ENCODE data around the gene TRIB2. TPM values are rescaled to one million over a fixed set of nuclear protein-coding genes. Genes with fewer than 3 reads are reported as not detected.
A peak's percentile ranks its signal among the peaks of the same experiment; 100 is the strongest.

Gene TRIB2
- total and polyA plus RNA-seq, 4 donors, result 6.7 to 27.8 (median 12.3) TPM

- H3K9me3 ChIP-seq (ENCODE audit: control insufficient read depth in 4 of 4, low read length in 3 of 4), result no peaks in the 10 kb centered on the region
- no peak for TF ChIP-seq SP1 (IDR thresholded peaks at IDR 0.05)
- TF ChIP-seq YY1 (IDR thresholded peaks at IDR 0.05), result no peak
- no peak for TF ChIP-seq GABPA (IDR thresholded peaks at IDR 0.05 in 1 of 2, conservative IDR thresholded peaks at IDR 0.05 in 1 of 2)
- no peak for TF ChIP-seq FOXA1 (IDR thresholded peaks at IDR 0.05)
- TF ChIP-seq RXRA (IDR thresholded peaks at IDR 0.05), result no peak
- TF ChIP-seq HNF4A (conservative IDR thresholded peaks at IDR 0.05), result no peak
- no peak for TF ChIP-seq ATF3 (IDR thresholded peaks at IDR 0.05)
- no peak for TF ChIP-seq EGR1 (IDR thresholded peaks at IDR 0.05; ENCODE audit: low read depth in 2 of 2)
- 85% methylated on average over 2 of the region's 2 CpGs for WGBS
- no peak for DNase-seq (ENCODE audit: low spot score)
- H3K27ac ChIP-seq (ENCODE audit: low read depth in 1 of 2, low read length in 2 of 2), result peak overlapping the region; percentile 83 to 94
- H3K36me3 ChIP-seq (ENCODE audit: control insufficient read depth in 4 of 4, insufficient read depth in 3 of 4, low read depth in 1 of 4, low read length in 3 of 4), result no peaks in the 10 kb centered on the region
- H3K4me3 ChIP-seq (ENCODE audit: low read depth in 1 of 3, low read length in 3 of 3), result no peak overlapping the region
- H3K9ac ChIP-seq (ENCODE audit: low read depth in 1 of 2, low read length in 2 of 2), result no peak overlapping the region
- peaks cover 4 to 34% (median 18%) of the 10 kb centered on the region in 4 donors for H3K4me1 ChIP-seq (ENCODE audit: control insufficient read depth in 4 of 4, insufficient read depth in 4 of 4, low read length in 3 of 4)
- no peaks in the 10 kb centered on the region for H3K27me3 ChIP-seq (ENCODE audit: control insufficient read depth in 4 of 4, insufficient read depth in 4 of 4, low read length in 3 of 4)
These were observed 9.5 kb downstream of the TRIB2 start for GRCh38 chr2:12726271-12726670.

GRCh38 chr2:12727065-12727464, 10.3 kb downstream of the TRIB2 start:
- TF ChIP-seq REST (IDR thresholded peaks at IDR 0.05) (no peak), RAD21 (IDR thresholded peaks at IDR 0.05) (no peak), EGR1 (IDR thresholded peaks at IDR 0.05; ENCODE audit: low read depth in 2 of 2) (no peak), YY1 (IDR thresholded peaks at IDR 0.05) (no peak), FOXA1 (IDR thresholded peaks at IDR 0.05) (no peak), TAF1 (conservative IDR thresholded peaks at IDR 0.05) (no peak)
- TF ChIP-seq, protein P1, sequence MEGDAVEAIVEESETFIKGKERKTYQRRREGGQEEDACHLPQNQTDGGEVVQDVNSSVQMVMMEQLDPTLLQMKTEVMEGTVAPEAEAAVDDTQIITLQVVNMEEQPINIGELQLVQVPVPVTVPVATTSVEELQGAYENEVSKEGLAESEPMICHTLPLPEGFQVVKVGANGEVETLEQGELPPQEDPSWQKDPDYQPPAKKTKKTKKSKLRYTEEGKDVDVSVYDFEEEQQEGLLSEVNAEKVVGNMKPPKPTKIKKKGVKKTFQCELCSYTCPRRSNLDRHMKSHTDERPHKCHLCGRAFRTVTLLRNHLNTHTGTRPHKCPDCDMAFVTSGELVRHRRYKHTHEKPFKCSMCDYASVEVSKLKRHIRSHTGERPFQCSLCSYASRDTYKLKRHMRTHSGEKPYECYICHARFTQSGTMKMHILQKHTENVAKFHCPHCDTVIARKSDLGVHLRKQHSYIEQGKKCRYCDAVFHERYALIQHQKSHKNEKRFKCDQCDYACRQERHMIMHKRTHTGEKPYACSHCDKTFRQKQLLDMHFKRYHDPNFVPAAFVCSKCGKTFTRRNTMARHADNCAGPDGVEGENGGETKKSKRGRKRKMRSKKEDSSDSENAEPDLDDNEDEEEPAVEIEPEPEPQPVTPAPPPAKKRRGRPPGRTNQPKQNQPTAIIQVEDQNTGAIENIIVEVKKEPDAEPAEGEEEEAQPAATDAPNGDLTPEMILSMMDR (IDR thresholded peaks at IDR 0.05; ENCODE audit: low read depth, low read length, missing input control), result no peak
- Histone ChIP-seq H3K9me3 (ENCODE audit: control insufficient read depth in 4 of 4, low read length in 3 of 4) (no peaks in the 10 kb centered on the region), H3K36me3 (ENCODE audit: control insufficient read depth in 4 of 4, insufficient read depth in 3 of 4, low read depth in 1 of 4, low read length in 3 of 4) (no peaks in the 10 kb centered on the region), H3K4me3 (ENCODE audit: low read depth in 1 of 3, low read length in 3 of 3) (no peak overlapping the region), H3K9ac (ENCODE audit: low read depth in 1 of 2, low read length in 2 of 2) (no peak overlapping the region), H3K4me1 (ENCODE audit: control insufficient read depth in 4 of 4, insufficient read depth in 4 of 4, low read length in 3 of 4) (peaks cover 4 to 39% (median 19%) of the 10 kb centered on the region in 4 donors), H3K27ac (ENCODE audit: low read depth in 1 of 2, low read length in 2 of 2) (no peak overlapping the region), H3K27me3 (ENCODE audit: control insufficient read depth in 4 of 4, insufficient read depth in 4 of 4, low read length in 3 of 4) (no peaks in the 10 kb centered on the region)
- 85% methylated on average over 6 of the region's 6 CpGs for WGBS
- no peak for DNase-seq (ENCODE audit: low spot score)

DNA sequence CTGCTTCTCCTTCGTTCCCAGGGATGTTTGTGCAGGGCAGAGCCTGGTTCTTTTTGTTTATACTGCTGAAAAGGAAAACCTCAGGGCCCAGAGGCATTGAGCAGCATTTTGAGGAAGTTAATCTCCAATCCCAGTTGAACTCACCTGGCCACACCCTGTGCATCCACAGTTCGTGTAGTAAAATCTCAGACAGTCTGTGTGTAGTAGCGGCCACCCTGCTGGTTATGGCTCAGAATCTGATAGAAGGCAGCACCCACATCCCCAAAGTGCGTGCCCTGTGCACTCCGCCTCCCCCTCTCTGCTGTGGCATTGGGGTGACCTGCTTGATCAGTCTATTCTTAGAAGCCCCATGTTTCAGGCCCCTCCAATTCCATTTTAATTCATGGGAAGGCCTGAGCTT, 10.9 kb downstream of the TRIB2 start:
- Histone ChIP-seq H3K36me3 (ENCODE audit: control insufficient read depth in 4 of 4, insufficient read depth in 3 of 4, low read depth in 1 of 4, low read length in 3 of 4) (no peaks in the 10 kb centered on the region), H3K27ac (ENCODE audit: low read depth in 1 of 2, low read length in 2 of 2) (no peak overlapping the region), H3K9me3 (ENCODE audit: control insufficient read depth in 4 of 4, low read length in 3 of 4) (no peaks in the 10 kb centered on the region), H3K27me3 (ENCODE audit: control insufficient read depth in 4 of 4, insufficient read depth in 4 of 4, low read length in 3 of 4) (no peaks in the 10 kb centered on the region), H3K9ac (ENCODE audit: low read depth in 1 of 2, low read length in 2 of 2) (no peak overlapping the region), H3K4me1 (ENCODE audit: control insufficient read depth in 4 of 4, insufficient read depth in 4 of 4, low read length in 3 of 4) (peaks cover 6 to 44% (median 24%) of the 10 kb centered on the region in 4 donors), H3K4me3 (ENCODE audit: low read depth in 1 of 3, low read length in 3 of 3) (no peak overlapping the region)
- no peak for DNase-seq (ENCODE audit: low spot score)
- WGBS, result 78% methylated on average over 5 of the region's 5 CpGs
- TF ChIP-seq JUND (IDR thresholded peaks at IDR 0.05) (no peak), SP1 (IDR thresholded peaks at IDR 0.05) (no peak), MAX (IDR thresholded peaks at IDR 0.05) (no peak), RAD21 (IDR thresholded peaks at IDR 0.05) (no peak), HNF4G (IDR thresholded peaks at IDR 0.05) (no peak), FOXA1 (IDR thresholded peaks at IDR 0.05) (no peak), FOXA2 (IDR thresholded peaks at IDR 0.05) (no peak), REST (IDR thresholded peaks at IDR 0.05) (no peak), TAF1 (conservative IDR thresholded peaks at IDR 0.05) (no peak), YY1 (IDR thresholded peaks at IDR 0.05) (no peak)
- TF ChIP-seq, protein P1 (IDR thresholded peaks at IDR 0.05; ENCODE audit: low read depth, low read length, missing input control), result no peak

Measured in liver (tissue), 9 donors.